Central memory CD4-positive, alpha-beta T cell (primary cell): Measurements from ENCODE around the gene PFKFB3.
"Not testable (repeated sequence)": the region's sequence is repeated elsewhere in the genome, so short reads cannot be mapped to it uniquely, and the experiment has no call there.

Experiments
- DNase-seq: peaks from one replicate; pipeline ENCODE4 v3.0.0; 2022

The PFKFB3 gene

GRCh38 chr10:6203331-6204062, 765 bp downstream of the PFKFB3 start:
- peak; percentile 42 for DNase-seq

- peak; percentile 36 for DNase-seq
Observed at GRCh38 chr10:6204063-6204340, 1.3 kb downstream of the PFKFB3 start.

- no peak for DNase-seq
Observed at GRCh38 chr10:6204341-6205191, 1.8 kb downstream of the PFKFB3 start.

GRCh38 chr10:6206486-6206885, 3.8 kb downstream of the PFKFB3 start:
- DNase-seq, result not testable (repeated sequence)

GRCh38 chr10:6207658-6208057, 4.9 kb downstream of the PFKFB3 start:
- DNase-seq, result no peak

DNA sequence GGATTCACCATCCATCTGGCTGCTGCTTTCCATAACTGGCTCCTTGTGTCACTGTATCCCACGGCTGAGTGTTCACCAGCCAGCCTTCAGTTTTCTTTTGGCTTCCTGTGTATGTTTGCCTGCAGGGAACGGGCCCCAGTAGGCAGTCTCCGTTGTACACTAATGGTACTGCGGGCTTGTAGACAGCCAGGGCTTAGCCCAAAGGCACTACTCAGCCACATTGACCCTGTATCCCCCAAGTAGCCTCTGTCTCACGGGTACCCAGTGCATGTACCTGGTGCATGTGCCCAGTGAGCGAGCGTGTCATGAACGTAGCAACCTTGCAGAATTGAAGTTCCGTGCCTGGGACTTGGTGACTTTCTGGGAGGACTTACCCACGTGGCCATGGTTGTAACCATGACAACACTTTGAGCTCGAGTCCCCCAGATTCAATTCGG, 6.1 kb downstream of the PFKFB3 start:
- no peak for DNase-seq

- DNase-seq, result no peak
Observed at GRCh38 chr10:6211341-6211670, 8.6 kb downstream of the PFKFB3 start.

GRCh38 chr10:6211671-6212635, 9.2 kb downstream of the PFKFB3 start:
- no peak for DNase-seq

DNA sequence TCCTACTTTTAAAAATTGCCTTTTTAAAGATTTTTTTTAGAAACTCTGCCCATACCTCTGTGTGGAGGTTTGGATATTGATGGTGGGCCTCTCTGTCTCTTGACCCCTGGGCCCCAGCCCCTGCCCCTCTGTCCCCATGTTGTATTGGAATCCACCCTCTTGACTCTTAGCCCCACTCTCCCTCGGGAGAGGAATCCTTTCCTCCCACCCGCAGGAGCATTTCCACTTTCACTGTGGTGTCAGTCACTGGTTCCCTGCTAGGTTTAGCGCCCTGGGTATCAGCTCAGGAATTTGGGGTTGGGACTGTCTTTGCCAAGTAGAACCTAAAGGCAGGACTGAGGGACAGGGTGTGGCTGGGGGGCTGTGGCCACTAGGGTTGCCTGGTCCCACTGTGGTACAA, 10.1 kb downstream of the PFKFB3 start:
- DNase-seq, result no peak

DNA sequence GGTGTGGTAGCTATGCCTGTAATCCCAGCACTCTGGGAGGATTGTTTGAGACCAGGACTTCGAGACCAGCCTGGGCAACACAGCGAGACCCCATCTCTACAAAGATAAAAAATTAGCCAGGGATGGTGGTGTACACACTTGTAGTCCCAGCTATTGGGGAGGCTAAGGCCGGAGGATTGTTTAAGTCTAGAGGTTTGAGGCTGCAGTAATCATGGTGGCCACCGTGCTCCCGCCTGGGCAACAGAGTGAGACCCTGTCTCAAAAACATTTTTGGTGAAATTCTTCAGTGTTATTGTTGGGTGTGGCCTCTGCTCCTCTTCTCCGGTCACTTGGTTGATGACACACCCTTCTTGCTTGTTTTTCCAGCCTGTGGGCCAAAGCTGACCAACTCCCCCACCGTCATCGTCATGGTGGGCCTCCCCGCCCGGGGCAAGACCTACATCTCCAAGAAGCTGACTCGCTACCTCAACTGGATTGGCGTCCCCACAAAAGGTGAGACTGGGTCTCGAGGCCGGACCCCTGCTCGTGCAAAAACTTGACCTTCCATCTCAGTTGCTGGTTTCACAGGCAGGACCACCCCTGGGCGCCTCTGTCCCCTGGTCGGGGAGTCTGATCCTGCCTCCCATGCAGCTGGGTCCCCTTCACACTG, 10.6 kb downstream of the PFKFB3 start:
- DNase-seq, result no peak

DNA sequence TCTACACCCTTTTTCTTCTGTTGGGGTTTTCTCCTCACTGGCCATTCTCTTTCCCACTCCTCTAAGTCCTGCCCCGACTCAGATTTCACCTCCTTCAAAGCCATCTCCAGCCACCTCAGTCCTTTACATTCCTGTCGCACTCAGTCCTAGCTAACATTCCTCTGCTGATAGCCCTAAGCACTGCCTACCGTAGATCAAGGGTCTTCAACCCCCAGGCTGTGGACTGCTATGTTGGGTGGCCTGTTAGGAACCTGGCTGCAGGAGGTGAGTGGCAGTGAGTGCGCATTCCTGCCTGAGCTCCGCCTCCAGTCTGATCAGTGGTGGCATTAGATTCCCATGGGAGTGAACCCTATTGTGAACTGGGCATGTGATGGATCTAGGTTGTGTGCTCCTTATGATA, 11.2 kb downstream of the PFKFB3 start:
- no peak for DNase-seq

DNA sequence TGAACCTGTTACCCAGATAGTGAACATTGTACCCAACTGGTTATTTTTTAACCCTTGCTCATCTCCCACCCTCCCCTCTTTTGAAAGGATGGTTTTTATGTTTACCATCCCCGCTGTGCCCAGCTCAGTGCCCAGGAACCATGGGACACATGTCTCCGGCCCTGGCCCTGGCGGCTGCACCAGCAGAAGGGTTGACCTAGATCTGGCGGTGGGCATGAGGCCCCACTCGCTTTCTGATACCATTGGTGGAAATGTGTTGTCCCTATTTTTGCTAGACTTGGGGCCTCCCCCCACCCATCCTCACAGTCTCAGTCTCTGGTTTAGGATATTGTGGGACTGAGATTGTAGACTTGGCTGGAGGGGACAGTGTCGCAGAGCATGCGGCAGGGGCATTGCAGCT, 11.9 kb downstream of the PFKFB3 start:
- no peak for DNase-seq

GRCh38 chr10:6215241-6215640, 12.5 kb downstream of the PFKFB3 start:
- no peak for DNase-seq

- DNase-seq, result no peak
Observed at GRCh38 chr10:6215683-6216484, 13.2 kb downstream of the PFKFB3 start.

GRCh38 chr10:6216916-6217315, 14.2 kb downstream of the PFKFB3 start:
- no peak for DNase-seq

DNA sequence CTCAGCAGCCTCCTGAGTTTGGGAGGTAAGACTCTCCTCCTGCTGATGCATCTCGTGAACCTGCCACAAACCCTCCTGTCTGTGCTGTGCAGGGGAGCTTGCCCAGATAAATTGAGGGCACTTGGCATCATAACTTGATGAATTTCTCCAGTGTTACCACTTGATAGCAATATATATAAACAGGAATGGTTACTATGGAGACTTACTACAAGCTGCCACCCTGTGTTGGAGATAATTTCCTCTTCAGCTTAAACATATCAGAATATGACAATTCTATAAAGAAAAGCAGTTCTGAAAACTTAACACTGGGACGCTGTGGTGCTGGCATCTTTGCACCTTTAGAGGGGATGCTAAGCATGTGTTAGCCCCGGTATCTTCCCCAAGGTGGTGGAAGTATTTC, 14.9 kb downstream of the PFKFB3 start:
- DNase-seq, result no peak

DNA sequence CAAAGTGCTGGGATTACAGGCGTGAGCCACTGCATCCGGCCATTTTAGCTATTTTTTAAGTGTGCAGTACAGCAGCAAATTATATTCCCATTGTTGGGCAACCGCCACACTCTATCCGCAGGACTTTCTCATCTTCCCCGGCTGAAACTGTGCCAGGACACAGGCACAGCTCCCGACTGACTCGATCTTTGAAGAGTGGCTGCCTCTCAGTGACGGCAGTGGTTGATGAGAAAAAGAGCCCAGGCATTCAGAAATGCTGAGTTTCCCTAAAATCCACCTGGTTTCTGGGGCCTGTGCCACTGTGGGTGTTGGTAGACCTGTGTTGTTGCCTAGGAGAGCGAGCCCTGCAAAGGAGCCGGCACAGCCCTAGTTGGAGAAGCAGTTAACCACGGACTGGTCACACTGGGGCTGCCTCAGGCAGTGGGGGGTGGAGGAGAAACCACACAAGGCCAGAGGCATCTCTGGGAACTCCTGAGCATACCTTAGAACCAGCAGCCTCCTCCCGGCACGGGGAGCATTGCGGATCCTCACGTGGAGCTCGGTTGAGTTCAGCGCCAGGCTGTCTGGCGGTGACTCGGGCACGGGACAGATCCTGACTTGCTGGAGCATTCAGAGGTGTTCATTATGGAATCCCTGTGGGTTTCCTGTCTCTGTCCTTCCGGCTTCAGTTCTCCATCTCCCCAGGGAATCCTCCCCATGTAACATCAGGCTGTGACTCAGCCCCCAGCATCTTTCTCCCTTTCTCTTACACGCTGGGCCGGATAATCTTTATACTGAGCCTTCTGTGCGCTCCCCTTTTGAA, 16.2 kb downstream of the PFKFB3 start:
- DNase-seq, result no peak

DNA sequence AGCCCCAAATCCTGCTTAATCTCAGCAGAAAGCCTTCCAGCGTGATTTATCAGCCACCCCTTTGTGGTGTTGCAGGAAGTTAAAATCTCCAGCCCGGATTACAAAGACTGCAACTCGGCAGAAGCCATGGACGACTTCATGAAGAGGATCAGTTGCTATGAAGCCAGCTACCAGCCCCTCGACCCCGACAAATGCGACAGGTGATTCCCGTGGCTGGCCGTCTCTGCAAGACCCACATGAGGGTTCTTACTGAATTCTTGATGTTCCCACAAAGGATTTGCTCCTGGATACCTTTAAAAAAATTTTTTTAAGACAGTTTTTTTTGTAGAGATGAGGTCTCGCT, 16.7 kb downstream of the PFKFB3 start:
- no peak for DNase-seq

DNA sequence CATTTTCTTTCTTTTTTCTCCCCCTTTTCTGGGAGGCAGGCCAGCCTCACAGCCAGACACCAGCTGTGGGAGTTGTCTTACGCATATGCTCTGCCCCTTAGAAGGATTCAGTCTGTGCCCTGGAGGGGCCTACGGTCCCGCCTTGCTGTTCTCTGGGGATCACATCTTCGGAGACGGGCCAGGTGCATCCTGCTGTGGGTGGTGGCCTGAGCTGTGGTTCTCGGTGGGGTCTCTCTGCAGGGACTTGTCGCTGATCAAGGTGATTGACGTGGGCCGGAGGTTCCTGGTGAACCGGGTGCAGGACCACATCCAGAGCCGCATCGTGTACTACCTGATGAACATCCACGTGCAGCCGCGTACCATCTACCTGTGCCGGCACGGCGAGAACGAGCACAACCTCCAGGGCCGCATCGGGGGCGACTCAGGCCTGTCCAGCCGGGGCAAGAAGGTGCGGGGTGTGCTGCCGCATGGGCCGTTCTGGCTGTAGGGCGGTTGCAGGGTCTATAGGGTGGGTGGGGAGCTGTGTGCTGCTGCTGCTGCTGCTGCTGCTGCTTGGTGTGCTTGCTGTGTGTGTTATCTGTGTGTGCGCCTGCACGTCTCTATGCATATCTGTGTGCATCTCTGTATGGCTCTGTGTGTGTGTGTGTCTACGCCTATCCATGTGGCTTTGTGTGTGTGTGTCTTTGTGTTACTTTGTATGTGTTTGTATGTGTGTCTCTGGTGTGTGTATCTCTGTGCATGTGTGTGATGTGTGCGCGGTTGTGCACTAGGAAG, 17.9 kb downstream of the PFKFB3 start:
- DNase-seq, result no peak

- no peak for DNase-seq
Observed at GRCh38 chr10:6221192-6221940, 18.6 kb downstream of the PFKFB3 start.
